HUES64 (cell line): ENCODE results near the gene GPC3.

Experiments used
- H3K27ac ChIP-seq: 2 replicates; pipeline ENCODE4 v1.7.0; 2013; ENCODE audit warnings: low read depth, low read length, inconsistent platforms
- H3K27me3 ChIP-seq: 2 replicates; pipeline ENCODE4 v1.6.1; 2013; ENCODE audit warnings: mild to moderate bottlenecking, low read length; ENCODE audit not compliant: insufficient read depth
- H3K36me3 ChIP-seq: 2 replicates; pipeline ENCODE4 v1.6.1; 2013; ENCODE audit warnings: mild to moderate bottlenecking, low read length; ENCODE audit not compliant: insufficient read depth
- H3K4me1 ChIP-seq: 2 replicates; pipeline ENCODE4 v1.6.1; 2013; ENCODE audit warnings: mild to moderate bottlenecking, low read length, moderate library complexity; ENCODE audit not compliant: insufficient read depth
- H3K4me3 ChIP-seq: 2 replicates; pipeline ENCODE4 v1.5.1; 2013; ENCODE audit warnings: mild to moderate bottlenecking, low read length, moderate library complexity
- H3K9ac ChIP-seq: 2 replicates; pipeline ENCODE4 v1.6.1; 2013; ENCODE audit warnings: mild to moderate bottlenecking, low read depth, low read length
- H3K9me3 ChIP-seq: 2 replicates; pipeline ENCODE4 v1.6.1; 2013; ENCODE audit warnings: low read depth, low read length; ENCODE audit not compliant: insufficient read depth
- WGBS: fragments of 150-250, 120-280 bp; methylation state at CpG from one replicate; pipeline ENCODE4 v1.1.7; 2013; ENCODE audit warnings: missing lambda C conversion rate; 5-methylcytosine and 5-hydroxymethylcytosine counted together

Gene GPC3

DNA sequence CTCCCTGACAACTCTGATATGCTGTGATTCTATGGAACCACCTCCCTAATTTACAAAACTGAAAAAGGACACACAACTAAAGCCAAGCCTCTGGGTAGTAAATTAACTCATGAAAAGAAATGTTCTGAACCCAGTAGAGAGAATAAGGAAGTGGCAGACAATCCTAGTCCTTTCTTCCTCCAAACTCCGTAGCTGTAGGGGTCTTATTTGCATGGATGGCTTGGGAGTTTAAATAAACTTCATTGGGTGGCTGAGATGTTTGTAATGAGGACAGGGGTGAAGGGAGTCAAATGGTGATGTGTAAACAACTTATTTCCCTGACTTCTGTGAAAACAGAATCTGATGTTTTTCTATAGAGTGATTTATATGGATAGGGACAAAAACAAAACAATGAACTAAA is 59.3 kb downstream of the GPC3 start:
- no peaks in the 10 kb centered on the region for H3K9me3 ChIP-seq
- H3K4me1 ChIP-seq: peaks cover 37% of the 10 kb centered on the region
- WGBS: 0% methylated on average over 1 of the region's 1 CpG
- no peaks in the 10 kb centered on the region for H3K27me3 ChIP-seq
- H3K27ac ChIP-seq: peak overlapping the region; percentile 70; the same call in 1 of the 2 replicates
- no peak overlapping the region for H3K4me3 ChIP-seq
- H3K9ac ChIP-seq: no peak overlapping the region
- H3K36me3 ChIP-seq: no peaks in the 10 kb centered on the region

DNA sequence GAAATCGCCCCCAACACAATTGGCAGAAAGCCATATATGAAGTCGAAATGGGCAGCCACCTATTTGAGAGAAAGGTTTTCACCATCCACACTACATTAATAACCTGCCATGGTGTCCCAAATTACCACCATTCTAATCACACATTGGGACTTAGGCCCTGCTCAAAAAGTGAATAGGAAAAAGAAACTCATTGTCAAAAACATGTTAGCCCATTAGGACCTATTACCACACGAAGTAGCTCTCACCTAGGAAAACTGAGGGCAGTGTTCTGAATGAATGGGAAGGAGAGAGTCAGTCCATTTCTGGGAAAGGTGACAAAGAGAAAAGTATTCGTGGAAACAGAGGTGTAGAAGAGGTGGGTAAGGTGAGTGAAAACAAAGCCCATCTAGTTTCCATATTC is 60.8 kb downstream of the GPC3 start:
- Histone ChIP-seq H3K4me1 (peaks cover 42% of the 10 kb centered on the region), H3K27me3 (no peaks in the 10 kb centered on the region), H3K4me3 (no peak overlapping the region), H3K36me3 (no peaks in the 10 kb centered on the region), H3K27ac (no peak overlapping the region), H3K9ac (no peak overlapping the region), H3K9me3 (no peaks in the 10 kb centered on the region)
- WGBS: 97% methylated on average over 4 of the region's 4 CpGs

DNA sequence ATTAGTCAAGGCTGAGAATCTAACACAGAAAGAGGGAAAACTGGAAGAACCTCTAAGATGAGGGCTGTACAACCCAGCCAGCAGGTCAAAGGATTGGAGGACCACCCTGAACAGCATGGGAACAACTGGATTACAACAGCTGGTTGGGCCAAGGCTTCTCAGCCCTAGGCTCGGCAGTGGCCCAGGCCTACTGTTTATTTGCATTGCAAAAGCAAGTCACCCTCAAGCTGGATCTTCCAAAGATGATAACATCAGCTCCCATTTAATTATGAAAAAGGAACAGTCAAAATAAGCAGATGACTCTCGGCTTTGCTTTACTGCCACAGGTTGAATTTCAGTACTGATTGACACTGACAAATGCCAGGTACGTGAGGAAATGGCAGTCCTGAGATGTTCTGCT is 61.8 kb downstream of the GPC3 start:
- H3K27ac ChIP-seq: no peak overlapping the region
- H3K9ac ChIP-seq: no peak overlapping the region
- no peaks in the 10 kb centered on the region for H3K27me3 ChIP-seq
- no peaks in the 10 kb centered on the region for H3K9me3 ChIP-seq
- H3K36me3 ChIP-seq: peaks cover 4% of the 10 kb centered on the region; the same call in 1 of the 2 replicates
- no peak overlapping the region for H3K4me3 ChIP-seq
- 70% methylated on average over 3 of the region's 3 CpGs for WGBS
- H3K4me1 ChIP-seq: peaks cover 42% of the 10 kb centered on the region

DNA sequence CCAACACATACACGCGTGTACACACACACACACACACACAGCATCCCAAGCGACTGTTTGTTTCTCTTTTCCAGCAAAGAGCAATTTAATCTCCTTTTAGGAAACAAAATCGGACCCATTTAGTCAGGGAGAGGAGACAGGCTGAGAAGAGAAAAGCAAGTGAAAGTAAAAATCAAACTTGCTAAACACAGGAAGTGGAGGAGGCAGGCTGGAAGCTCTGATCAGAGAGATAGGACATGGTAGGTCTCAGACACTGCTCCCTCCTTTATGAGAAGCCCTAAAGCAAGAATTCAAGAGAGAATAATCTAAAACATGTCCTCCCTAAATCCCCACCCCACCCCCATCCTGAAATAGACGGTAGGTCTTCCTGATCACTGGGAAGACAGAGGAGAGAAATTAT is 62.3 kb downstream of the GPC3 start:
- Histone ChIP-seq H3K9ac (no peak overlapping the region), H3K36me3 (peaks cover 4% of the 10 kb centered on the region; the same call in 1 of the 2 replicates), H3K9me3 (no peaks in the 10 kb centered on the region), H3K4me1 (peaks cover 42% of the 10 kb centered on the region), H3K27me3 (no peaks in the 10 kb centered on the region), H3K4me3 (no peak overlapping the region), H3K27ac (no peak overlapping the region)
- WGBS: 94% methylated on average over 4 of the region's 5 CpGs

GRCh38 chrX:133922390-133922771 is 63.0 kb downstream of the GPC3 start:
- H3K4me1 ChIP-seq: peaks cover 42% of the 10 kb centered on the region
- no peak overlapping the region for H3K9ac ChIP-seq
- 90% methylated on average over 2 of the region's 2 CpGs for WGBS
- H3K36me3 ChIP-seq: peaks cover 4% of the 10 kb centered on the region; the same call in 1 of the 2 replicates
- H3K4me3 ChIP-seq: no peak overlapping the region
- H3K27ac ChIP-seq: no peak overlapping the region
- no peaks in the 10 kb centered on the region for H3K9me3 ChIP-seq
- H3K27me3 ChIP-seq: no peaks in the 10 kb centered on the region

DNA sequence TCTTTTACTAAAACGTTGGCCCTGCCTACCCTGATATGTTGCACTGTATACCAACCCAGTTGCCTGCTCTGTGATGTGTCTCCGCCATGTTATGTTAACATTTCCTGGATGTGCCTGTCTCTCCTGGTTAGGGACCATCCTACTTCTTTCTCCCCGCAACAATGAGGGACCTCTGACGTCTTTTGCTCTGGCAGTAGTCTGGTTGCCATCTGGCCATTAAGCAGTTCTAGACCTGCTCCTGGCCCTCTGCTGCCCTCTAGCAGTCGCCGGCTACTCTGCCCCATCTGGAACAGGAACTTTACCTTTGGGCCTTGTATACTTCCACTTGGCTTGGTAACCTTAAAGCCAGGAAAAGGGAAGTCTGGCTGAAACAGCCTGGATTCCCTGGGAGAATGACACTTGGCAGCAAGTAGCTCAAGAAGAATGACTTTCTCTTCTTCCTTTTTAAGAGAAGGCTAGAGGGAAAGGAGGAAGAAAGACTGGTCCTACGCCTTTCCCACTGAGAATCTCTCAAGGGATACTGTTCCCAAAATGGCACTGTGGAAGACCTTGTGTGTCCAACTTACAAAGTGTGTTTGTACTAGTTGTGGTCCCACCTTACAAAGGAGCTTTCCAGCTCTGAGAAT is 63.5 kb downstream of the GPC3 start:
- H3K27me3 ChIP-seq: no peaks in the 10 kb centered on the region
- H3K9ac ChIP-seq: no peak overlapping the region
- H3K9me3 ChIP-seq: no peaks in the 10 kb centered on the region
- H3K4me3 ChIP-seq: no peak overlapping the region
- H3K27ac ChIP-seq: no peak overlapping the region
- H3K36me3 ChIP-seq: peaks cover 4% of the 10 kb centered on the region; the same call in 1 of the 2 replicates
- peaks cover 42% of the 10 kb centered on the region for H3K4me1 ChIP-seq
- 47% methylated on average over 6 of the region's 7 CpGs for WGBS

- H3K9me3 ChIP-seq: no peaks in the 10 kb centered on the region
- H3K36me3 ChIP-seq: peaks cover 4% of the 10 kb centered on the region; the same call in 1 of the 2 replicates
- no peak overlapping the region for H3K9ac ChIP-seq
- H3K27me3 ChIP-seq: no peaks in the 10 kb centered on the region
- peaks cover 37% of the 10 kb centered on the region for H3K4me1 ChIP-seq
- no peak overlapping the region for H3K4me3 ChIP-seq
- 47% methylated on average over 1 of the region's 2 CpGs for WGBS
- H3K27ac ChIP-seq: no peak overlapping the region
These were observed 64.3 kb downstream of the GPC3 start for GRCh38 chrX:133921086-133921485.

DNA sequence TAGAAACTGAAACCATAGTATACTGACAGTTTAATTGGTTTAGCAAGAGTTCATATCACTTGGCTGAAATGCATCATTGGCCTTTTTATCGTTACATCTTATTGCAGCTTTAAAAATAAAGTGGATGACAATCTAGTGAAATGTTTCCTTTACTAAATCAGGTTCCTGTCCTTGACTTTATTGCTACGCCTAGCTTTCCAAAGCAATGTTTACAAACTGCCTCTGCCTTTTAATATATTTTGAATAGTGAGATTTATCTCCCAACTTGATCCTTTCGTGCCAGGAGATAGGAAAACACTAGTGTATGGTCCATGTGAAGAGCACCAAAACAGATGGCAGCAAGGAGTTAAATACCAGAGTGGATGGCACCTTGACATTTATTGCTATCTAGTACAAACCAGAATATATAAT is 67.0 kb downstream of the GPC3 start:
- no peak overlapping the region for H3K27ac ChIP-seq
- no peak overlapping the region for H3K9ac ChIP-seq
- 93% methylated on average over 2 of the region's 3 CpGs for WGBS
- H3K27me3 ChIP-seq: no peaks in the 10 kb centered on the region
- peaks cover 23% of the 10 kb centered on the region for H3K4me1 ChIP-seq
- no peak overlapping the region for H3K4me3 ChIP-seq
- H3K9me3 ChIP-seq: no peaks in the 10 kb centered on the region
- peaks cover 4% of the 10 kb centered on the region; the same call in 1 of the 2 replicates for H3K36me3 ChIP-seq

GRCh38 chrX:133916984-133917722 is 68.2 kb downstream of the GPC3 start:
- peaks cover 32% of the 10 kb centered on the region for H3K4me1 ChIP-seq
- no CpG with 5 or more reads among the region's 2 CpGs for WGBS
- H3K27me3 ChIP-seq: no peaks in the 10 kb centered on the region

DNA sequence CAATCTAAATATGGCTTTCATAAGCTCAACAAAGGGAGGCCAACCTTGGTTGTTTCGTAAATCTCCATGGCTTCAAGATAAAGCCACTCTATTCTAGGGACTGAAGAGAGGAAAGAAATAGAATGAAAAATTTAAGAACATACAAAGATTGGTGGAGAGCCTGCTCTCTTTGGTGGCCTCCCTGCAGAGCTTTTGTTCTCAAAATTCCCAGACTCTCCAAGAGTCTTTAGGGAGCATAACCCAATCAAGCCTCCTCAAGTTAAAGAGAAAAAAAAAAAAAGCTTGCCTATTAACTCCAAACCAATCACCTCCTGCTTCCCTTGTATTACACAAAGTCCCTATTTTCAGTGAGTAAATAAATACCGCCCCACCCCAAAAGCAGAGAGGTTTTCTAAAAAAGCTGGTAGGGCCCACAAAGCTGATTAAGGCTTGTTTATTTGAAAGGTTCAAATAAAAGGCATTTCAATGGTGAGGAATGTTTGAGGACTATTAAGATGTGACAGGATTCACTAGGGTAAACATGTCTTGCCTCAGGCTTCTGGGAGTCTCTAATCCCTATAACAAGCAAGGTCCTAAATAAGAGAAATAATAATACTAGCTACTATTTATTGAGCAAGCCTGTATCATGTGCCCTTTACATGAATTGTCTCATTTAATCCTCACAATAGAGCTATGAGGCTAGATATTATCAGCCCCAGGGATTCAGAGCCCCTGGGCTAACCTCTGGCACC is 71.6 kb downstream of the GPC3 start:
- Histone ChIP-seq H3K4me3 (peak overlapping the region; percentile 18), H3K27ac (peak overlapping the region; percentile 89), H3K36me3 (peaks cover 2% of the 10 kb centered on the region; the same call in 1 of the 2 replicates), H3K27me3 (no peaks in the 10 kb centered on the region), H3K4me1 (peaks cover 26% of the 10 kb centered on the region), H3K9me3 (no peaks in the 10 kb centered on the region), H3K9ac (no peak overlapping the region)
- no CpG with 5 or more reads among the region's 2 CpGs for WGBS

More at GRCh38 chrX:133916984-133917722, 68.2 kb downstream of the GPC3 start:
- Histone ChIP-seq H3K27ac (no peak overlapping the region), H3K9ac (no peak overlapping the region), H3K4me3 (no peak overlapping the region), H3K9me3 (no peaks in the 10 kb centered on the region), H3K36me3 (peaks cover 4% of the 10 kb centered on the region; the same call in 1 of the 2 replicates)

- WGBS: 14% methylated on average over 1 of the region's 1 CpG
- Histone ChIP-seq H3K4me3 (peak overlapping the region; percentile 18), H3K4me1 (peaks cover 26% of the 10 kb centered on the region), H3K9me3 (no peaks in the 10 kb centered on the region), H3K9ac (0 out of 2 replicates have a peak overlapping the region, but pooled peaks have one; percentile 34), H3K27me3 (no peaks in the 10 kb centered on the region), H3K27ac (peak overlapping the region; percentile 89), H3K36me3 (no peaks in the 10 kb centered on the region; the same call in 1 of the 2 replicates)
These were observed 72.4 kb downstream of the GPC3 start for GRCh38 chrX:133913009-133913408.
